Measurements from ENCODE around the gene MAP2K6.
A peak's percentile ranks its signal among the peaks of the same experiment; 100 is the strongest.

Gene MAP2K6

DNA sequence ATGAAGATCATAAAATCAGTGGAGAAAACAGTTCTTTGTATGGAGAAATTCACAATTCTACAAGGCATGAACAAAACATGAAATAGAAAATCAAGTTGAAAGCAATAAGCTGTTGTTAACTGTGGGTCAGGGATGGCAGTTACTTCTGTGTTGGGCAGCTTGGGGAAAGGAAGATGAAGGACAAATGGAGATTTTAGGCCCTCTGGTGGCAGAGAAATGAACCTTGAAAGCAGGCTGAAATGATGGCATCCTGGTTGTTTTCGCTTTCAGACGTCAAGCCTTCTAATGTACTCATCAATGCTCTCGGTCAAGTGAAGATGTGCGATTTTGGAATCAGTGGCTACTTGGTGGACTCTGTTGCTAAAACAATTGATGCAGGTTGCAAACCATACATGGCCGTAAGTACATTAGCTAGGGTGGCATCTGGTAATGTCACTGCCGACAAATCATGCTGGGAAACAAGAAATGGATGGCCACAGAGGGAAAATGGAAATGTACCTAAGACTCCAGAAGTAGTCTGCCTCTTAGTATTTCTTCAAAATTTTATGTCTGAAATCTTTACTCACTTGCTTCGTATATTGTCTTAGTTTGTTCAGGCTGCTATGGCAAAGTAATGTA is 108.9 kb downstream of the MAP2K6 start:
- no peak for DNase-seq (ENCODE audit: extremely low read depth, low read depth)
- TF ChIP-seq, protein P1, sequence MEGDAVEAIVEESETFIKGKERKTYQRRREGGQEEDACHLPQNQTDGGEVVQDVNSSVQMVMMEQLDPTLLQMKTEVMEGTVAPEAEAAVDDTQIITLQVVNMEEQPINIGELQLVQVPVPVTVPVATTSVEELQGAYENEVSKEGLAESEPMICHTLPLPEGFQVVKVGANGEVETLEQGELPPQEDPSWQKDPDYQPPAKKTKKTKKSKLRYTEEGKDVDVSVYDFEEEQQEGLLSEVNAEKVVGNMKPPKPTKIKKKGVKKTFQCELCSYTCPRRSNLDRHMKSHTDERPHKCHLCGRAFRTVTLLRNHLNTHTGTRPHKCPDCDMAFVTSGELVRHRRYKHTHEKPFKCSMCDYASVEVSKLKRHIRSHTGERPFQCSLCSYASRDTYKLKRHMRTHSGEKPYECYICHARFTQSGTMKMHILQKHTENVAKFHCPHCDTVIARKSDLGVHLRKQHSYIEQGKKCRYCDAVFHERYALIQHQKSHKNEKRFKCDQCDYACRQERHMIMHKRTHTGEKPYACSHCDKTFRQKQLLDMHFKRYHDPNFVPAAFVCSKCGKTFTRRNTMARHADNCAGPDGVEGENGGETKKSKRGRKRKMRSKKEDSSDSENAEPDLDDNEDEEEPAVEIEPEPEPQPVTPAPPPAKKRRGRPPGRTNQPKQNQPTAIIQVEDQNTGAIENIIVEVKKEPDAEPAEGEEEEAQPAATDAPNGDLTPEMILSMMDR (IDR thresholded peaks at IDR 0.05; ENCODE audit: low read depth, low read length), result peak; percentile 79

DNA sequence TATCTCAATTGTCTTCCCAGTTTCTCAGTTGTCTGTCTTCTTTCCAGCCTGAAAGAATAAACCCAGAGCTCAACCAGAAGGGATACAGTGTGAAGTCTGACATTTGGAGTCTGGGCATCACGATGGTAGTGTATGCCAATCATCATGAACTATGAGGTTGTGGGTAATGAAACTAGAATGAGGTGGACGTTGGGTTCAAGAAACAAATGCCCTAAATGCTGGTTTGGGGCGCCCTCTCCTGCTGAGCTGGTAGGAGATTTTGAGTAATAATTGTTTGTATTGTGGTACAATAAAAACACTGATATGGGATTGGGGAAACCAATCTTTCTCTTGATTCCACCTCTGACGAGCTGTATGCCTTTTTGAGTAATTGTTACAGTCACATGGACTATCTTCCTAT is 110.4 kb downstream of the MAP2K6 start:
- no peak for DNase-seq (ENCODE audit: extremely low read depth, low read depth)
- TF ChIP-seq, protein P1 (IDR thresholded peaks at IDR 0.05; ENCODE audit: low read depth, low read length), result peak; percentile 22

- peak; percentile 35 for DNase-seq (ENCODE audit: extremely low read depth, low read depth)
- TF ChIP-seq, protein P1 (IDR thresholded peaks at IDR 0.05; ENCODE audit: low read depth, low read length), result peak; percentile 94
Measured at GRCh38 chr17:69525920-69526841, 111.7 kb downstream of the MAP2K6 start.

GRCh38 chr17:69528035-69528434 is 113.5 kb downstream of the MAP2K6 start:
- TF ChIP-seq, protein P1 (IDR thresholded peaks at IDR 0.05; ENCODE audit: low read depth, low read length), result no peak
- no peak for DNase-seq (ENCODE audit: extremely low read depth, low read depth)

- TF ChIP-seq, protein P1 (IDR thresholded peaks at IDR 0.05; ENCODE audit: low read depth, low read length), result no peak
- no peak for DNase-seq (ENCODE audit: extremely low read depth, low read depth)
Measured at GRCh38 chr17:69533481-69534234, 119.2 kb downstream of the MAP2K6 start.

DNA sequence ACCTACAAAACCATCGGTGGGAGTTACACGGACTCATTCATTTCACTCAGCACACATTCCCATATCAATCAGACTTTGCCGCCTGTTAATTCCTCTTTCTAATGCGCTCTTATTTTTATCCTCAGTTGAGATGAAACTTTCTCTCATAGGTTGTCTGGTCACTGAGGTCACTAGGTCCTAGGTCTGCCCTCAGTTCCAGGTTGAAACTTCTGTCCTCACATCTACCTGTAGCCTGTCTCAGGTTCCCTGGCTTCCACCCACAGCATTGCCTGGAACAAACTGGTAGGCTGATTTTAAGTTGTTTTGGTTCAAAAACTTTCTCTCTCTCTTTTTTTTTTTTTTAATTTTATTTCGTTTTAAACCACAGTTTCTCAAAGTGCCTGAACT is 119.7 kb downstream of the MAP2K6 start:
- TF ChIP-seq, protein P1 (IDR thresholded peaks at IDR 0.05; ENCODE audit: low read depth, low read length), result no peak

More for the DNA sequence above, 119.7 kb downstream of the MAP2K6 start:
- DNase-seq (ENCODE audit: extremely low read depth, low read depth), result no peak

All from AG09319 (cell line).